WTC11 (cell line): ENCODE data around the gene ORM1.

Source experiments
- ELF4 ChIP-seq: sonication (generic); formaldehyde crosslinking; IDR thresholded peaks from 2 replicates; pipeline ENCODE4 v1.8.1; 2022; ENCODE audit warnings: low read depth, mild to moderate bottlenecking, moderate library complexity, missing genetic modification reagents
- IRF2 ChIP-seq: sonication (generic); formaldehyde crosslinking; IDR thresholded peaks from 2 replicates; pipeline ENCODE4 v1.8.0; 2022; ENCODE audit warnings: low read depth, missing genetic modification reagents, borderline replicate concordance
- NFYB ChIP-seq: sonication (generic); formaldehyde crosslinking; conservative IDR thresholded peaks from 2 replicates; pipeline ENCODE4 v1.8.0; 2022; ENCODE audit warnings: low read depth, missing genetic modification reagents
- SMAD3 ChIP-seq: sonication (generic); formaldehyde crosslinking; IDR thresholded peaks from 2 replicates; pipeline ENCODE4 v1.8.0; 2022; ENCODE audit warnings: missing genetic modification reagents, mild to moderate bottlenecking, borderline replicate concordance
- SP1 ChIP-seq: sonication (generic); formaldehyde crosslinking; conservative IDR thresholded peaks from 2 replicates; pipeline ENCODE4 v1.8.1; 2022; ENCODE audit warnings: missing genetic modification reagents
- TEAD4 ChIP-seq: sonication (generic); formaldehyde crosslinking; IDR thresholded peaks from 2 replicates; pipeline ENCODE4 v1.8.0; 2022; ENCODE audit warnings: mild to moderate bottlenecking, missing genetic modification reagents
- TF ChIP-seq, protein P1 (sequence below): fragments of 200-600 bp; IDR thresholded peaks from 2 replicates; pipeline ENCODE4 v1.8.0; 2022; ENCODE audit warnings: antibody characterized with exemption
- TF ChIP-seq, protein P2 (sequence below): sonication (generic); formaldehyde crosslinking; conservative IDR thresholded peaks from 2 replicates; pipeline ENCODE4 v1.8.1; 2022; ENCODE audit warnings: mild to moderate bottlenecking, missing genetic modification reagents
- TF ChIP-seq, protein P3 (sequence below): sonication (generic); formaldehyde crosslinking; IDR thresholded peaks from 2 replicates; pipeline ENCODE4 v1.8.0; 2022; ENCODE audit warnings: mild to moderate bottlenecking, missing genetic modification reagents
- TF ChIP-seq, protein P4 (sequence below): sonication (generic); formaldehyde crosslinking; IDR thresholded peaks from 2 replicates; pipeline ENCODE4 v1.8.1; 2022; ENCODE audit warnings: mild to moderate bottlenecking, moderate library complexity, missing genetic modification reagents
- TF ChIP-seq, protein P5 (sequence below): sonication (generic); formaldehyde crosslinking; IDR thresholded peaks from 2 replicates; pipeline ENCODE4 v1.8.0; 2022; ENCODE audit warnings: mild to moderate bottlenecking, missing genetic modification reagents

DNA sequence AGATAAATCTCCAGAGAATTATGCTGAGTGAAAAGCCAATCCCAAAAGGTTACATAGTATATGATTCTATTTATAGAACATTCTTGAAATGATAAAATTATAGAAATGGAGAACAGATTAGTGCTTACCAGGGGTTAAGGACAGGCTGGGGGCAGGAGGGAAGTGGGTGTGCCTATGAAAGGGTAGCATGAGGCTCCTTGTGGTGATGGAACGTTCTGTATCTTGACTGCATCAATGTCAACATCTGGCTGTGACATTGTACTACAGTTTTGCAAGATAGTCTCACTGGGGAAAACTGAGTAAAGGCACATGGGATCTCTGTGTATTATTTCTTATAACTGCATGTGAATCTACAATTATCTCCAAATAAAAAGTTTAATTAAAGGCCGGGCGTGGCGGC is 29.0 kb downstream of the ORM1 start:
- TF ChIP-seq, protein P1, sequence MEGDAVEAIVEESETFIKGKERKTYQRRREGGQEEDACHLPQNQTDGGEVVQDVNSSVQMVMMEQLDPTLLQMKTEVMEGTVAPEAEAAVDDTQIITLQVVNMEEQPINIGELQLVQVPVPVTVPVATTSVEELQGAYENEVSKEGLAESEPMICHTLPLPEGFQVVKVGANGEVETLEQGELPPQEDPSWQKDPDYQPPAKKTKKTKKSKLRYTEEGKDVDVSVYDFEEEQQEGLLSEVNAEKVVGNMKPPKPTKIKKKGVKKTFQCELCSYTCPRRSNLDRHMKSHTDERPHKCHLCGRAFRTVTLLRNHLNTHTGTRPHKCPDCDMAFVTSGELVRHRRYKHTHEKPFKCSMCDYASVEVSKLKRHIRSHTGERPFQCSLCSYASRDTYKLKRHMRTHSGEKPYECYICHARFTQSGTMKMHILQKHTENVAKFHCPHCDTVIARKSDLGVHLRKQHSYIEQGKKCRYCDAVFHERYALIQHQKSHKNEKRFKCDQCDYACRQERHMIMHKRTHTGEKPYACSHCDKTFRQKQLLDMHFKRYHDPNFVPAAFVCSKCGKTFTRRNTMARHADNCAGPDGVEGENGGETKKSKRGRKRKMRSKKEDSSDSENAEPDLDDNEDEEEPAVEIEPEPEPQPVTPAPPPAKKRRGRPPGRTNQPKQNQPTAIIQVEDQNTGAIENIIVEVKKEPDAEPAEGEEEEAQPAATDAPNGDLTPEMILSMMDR = no peak
- no peak for TF ChIP-seq SP1
- TF ChIP-seq, protein P2, sequence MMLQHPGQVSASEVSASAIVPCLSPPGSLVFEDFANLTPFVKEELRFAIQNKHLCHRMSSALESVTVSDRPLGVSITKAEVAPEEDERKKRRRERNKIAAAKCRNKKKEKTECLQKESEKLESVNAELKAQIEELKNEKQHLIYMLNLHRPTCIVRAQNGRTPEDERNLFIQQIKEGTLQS (CRISPR knock-in tag) = no peak
- TF ChIP-seq, protein P3, sequence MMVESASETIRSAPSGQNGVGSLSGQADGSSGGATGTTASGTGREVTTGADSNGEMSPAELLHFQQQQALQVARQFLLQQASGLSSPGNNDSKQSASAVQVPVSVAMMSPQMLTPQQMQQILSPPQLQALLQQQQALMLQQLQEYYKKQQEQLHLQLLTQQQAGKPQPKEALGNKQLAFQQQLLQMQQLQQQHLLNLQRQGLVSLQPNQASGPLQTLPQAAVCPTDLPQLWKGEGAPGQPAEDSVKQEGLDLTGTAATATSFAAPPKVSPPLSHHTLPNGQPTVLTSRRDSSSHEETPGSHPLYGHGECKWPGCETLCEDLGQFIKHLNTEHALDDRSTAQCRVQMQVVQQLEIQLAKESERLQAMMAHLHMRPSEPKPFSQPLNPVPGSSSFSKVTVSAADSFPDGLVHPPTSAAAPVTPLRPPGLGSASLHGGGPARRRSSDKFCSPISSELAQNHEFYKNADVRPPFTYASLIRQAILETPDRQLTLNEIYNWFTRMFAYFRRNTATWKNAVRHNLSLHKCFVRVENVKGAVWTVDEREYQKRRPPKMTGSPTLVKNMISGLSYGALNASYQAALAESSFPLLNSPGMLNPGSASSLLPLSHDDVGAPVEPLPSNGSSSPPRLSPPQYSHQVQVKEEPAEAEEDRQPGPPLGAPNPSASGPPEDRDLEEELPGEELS (CRISPR knock-in tag) = no peak
- no peak for TF ChIP-seq ELF4 (CRISPR knock-in tag)
- TF ChIP-seq, protein P4, sequence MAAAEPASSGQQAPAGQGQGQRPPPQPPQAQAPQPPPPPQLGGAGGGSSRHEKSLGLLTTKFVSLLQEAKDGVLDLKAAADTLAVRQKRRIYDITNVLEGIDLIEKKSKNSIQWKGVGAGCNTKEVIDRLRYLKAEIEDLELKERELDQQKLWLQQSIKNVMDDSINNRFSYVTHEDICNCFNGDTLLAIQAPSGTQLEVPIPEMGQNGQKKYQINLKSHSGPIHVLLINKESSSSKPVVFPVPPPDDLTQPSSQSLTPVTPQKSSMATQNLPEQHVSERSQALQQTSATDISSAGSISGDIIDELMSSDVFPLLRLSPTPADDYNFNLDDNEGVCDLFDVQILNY (CRISPR knock-in tag) = no peak
- no peak for TF ChIP-seq TEAD4
- TF ChIP-seq NFYB (CRISPR knock-in tag) = no peak
- TF ChIP-seq SMAD3 (CRISPR knock-in tag) = no peak
- TF ChIP-seq, protein P5, sequence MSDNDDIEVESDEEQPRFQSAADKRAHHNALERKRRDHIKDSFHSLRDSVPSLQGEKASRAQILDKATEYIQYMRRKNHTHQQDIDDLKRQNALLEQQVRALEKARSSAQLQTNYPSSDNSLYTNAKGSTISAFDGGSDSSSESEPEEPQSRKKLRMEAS (CRISPR knock-in tag) = no peak
- no peak for TF ChIP-seq IRF2
